ENCODE measurements around the gene KIAA1328. TPM values are rescaled to one million over a fixed set of nuclear protein-coding genes. Genes with fewer than 3 reads are reported as not detected.
"Not testable (repeated sequence)": the region's sequence is repeated elsewhere in the genome, so short reads cannot be mapped to it uniquely, and the experiment has no call there.

KIAA1328 gene
- total RNA-seq, 1 donor from 2014 or later = 9.2 TPM

- no peak for DNase-seq (ENCODE audit: low spot score)
- Mint-ChIP-seq H3K9me3 (ENCODE audit: unreplicated experiment) (no peaks in the 10 kb centered on the region), H3K4me1 (ENCODE audit: unreplicated experiment) (no peaks in the 10 kb centered on the region), H3K4me3 (ENCODE audit: unreplicated experiment) (no peak overlapping the region), H3K27me3 (ENCODE audit: unreplicated experiment) (no peaks in the 10 kb centered on the region), H3K36me3 (ENCODE audit: low read depth, unreplicated experiment) (no peaks in the 10 kb centered on the region), H3K27ac (ENCODE audit: unreplicated experiment) (no peak overlapping the region)
- no peak for TF ChIP-seq CTCF (IDR thresholded peaks at IDR 0.05; ENCODE audit: unreplicated experiment)
Measured at GRCh38 chr18:37161491-37161890, 332.6 kb downstream of the KIAA1328 start.

GRCh38 chr18:37162551-37162950 is 333.6 kb downstream of the KIAA1328 start:
- H3K4me3 Mint-ChIP-seq (ENCODE audit: unreplicated experiment) = no peak overlapping the region
- no peaks in the 10 kb centered on the region for H3K4me1 Mint-ChIP-seq (ENCODE audit: unreplicated experiment)
- no peaks in the 10 kb centered on the region for H3K9me3 Mint-ChIP-seq (ENCODE audit: unreplicated experiment)
- H3K27me3 Mint-ChIP-seq (ENCODE audit: unreplicated experiment) = no peaks in the 10 kb centered on the region
- no peak for DNase-seq (ENCODE audit: low spot score)
- no peak for TF ChIP-seq CTCF (IDR thresholded peaks at IDR 0.05; ENCODE audit: unreplicated experiment)
- H3K36me3 Mint-ChIP-seq (ENCODE audit: low read depth, unreplicated experiment) = no peaks in the 10 kb centered on the region
- no peak overlapping the region for H3K27ac Mint-ChIP-seq (ENCODE audit: unreplicated experiment)

GRCh38 chr18:37163119-37163518 is 334.2 kb downstream of the KIAA1328 start:
- H3K4me1 Mint-ChIP-seq (ENCODE audit: unreplicated experiment) = no peaks in the 10 kb centered on the region
- no peak for DNase-seq (ENCODE audit: low spot score)
- no peaks in the 10 kb centered on the region for H3K27me3 Mint-ChIP-seq (ENCODE audit: unreplicated experiment)
- no peaks in the 10 kb centered on the region for H3K36me3 Mint-ChIP-seq (ENCODE audit: low read depth, unreplicated experiment)
- H3K27ac Mint-ChIP-seq (ENCODE audit: unreplicated experiment) = no peak overlapping the region
- TF ChIP-seq CTCF (IDR thresholded peaks at IDR 0.05; ENCODE audit: unreplicated experiment) = no peak
- H3K4me3 Mint-ChIP-seq (ENCODE audit: unreplicated experiment) = no peak overlapping the region
- H3K9me3 Mint-ChIP-seq (ENCODE audit: unreplicated experiment) = no peaks in the 10 kb centered on the region

GRCh38 chr18:37166491-37166890 is 337.6 kb downstream of the KIAA1328 start:
- no peaks in the 10 kb centered on the region for H3K36me3 Mint-ChIP-seq (ENCODE audit: low read depth, unreplicated experiment)
- no peak for TF ChIP-seq CTCF (IDR thresholded peaks at IDR 0.05; ENCODE audit: unreplicated experiment)
- H3K4me1 Mint-ChIP-seq (ENCODE audit: unreplicated experiment) = peaks cover 4% of the 10 kb centered on the region
- H3K27me3 Mint-ChIP-seq (ENCODE audit: unreplicated experiment) = no peaks in the 10 kb centered on the region
- no peaks in the 10 kb centered on the region for H3K9me3 Mint-ChIP-seq (ENCODE audit: unreplicated experiment)
- no peak overlapping the region for H3K27ac Mint-ChIP-seq (ENCODE audit: unreplicated experiment)
- DNase-seq (ENCODE audit: low spot score) = no peak
- H3K4me3 Mint-ChIP-seq (ENCODE audit: unreplicated experiment) = no peak overlapping the region

GRCh38 chr18:37166966-37167365 is 338.0 kb downstream of the KIAA1328 start:
- not testable (repeated sequence) for H3K36me3 Mint-ChIP-seq (ENCODE audit: low read depth, unreplicated experiment); H3K4me1 Mint-ChIP-seq (ENCODE audit: unreplicated experiment); H3K27me3 Mint-ChIP-seq (ENCODE audit: unreplicated experiment); H3K4me3 Mint-ChIP-seq (ENCODE audit: unreplicated experiment); H3K9me3 Mint-ChIP-seq (ENCODE audit: unreplicated experiment); H3K27ac Mint-ChIP-seq (ENCODE audit: unreplicated experiment)
- DNase-seq (ENCODE audit: low spot score) = peak; percentile 8

GRCh38 chr18:37170984-37171383 is 342.1 kb downstream of the KIAA1328 start:
- Mint-ChIP-seq H3K27ac (ENCODE audit: unreplicated experiment) (no peak overlapping the region), H3K4me1 (ENCODE audit: unreplicated experiment) (peaks cover 4% of the 10 kb centered on the region), H3K9me3 (ENCODE audit: unreplicated experiment) (no peaks in the 10 kb centered on the region), H3K4me3 (ENCODE audit: unreplicated experiment) (no peak overlapping the region), H3K36me3 (ENCODE audit: low read depth, unreplicated experiment) (no peaks in the 10 kb centered on the region), H3K27me3 (ENCODE audit: unreplicated experiment) (no peaks in the 10 kb centered on the region)
- no peak for TF ChIP-seq CTCF (IDR thresholded peaks at IDR 0.05; ENCODE audit: unreplicated experiment)
- DNase-seq (ENCODE audit: low spot score) = no peak

Measured in endothelial cell (in vitro differentiated cells).